Upper lobe of left lung (tissue), 6 donors: ENCODE data around the gene PRKG1. TPM values are rescaled to one million over a fixed set of nuclear protein-coding genes. Genes with fewer than 3 reads are reported as not detected.

Experiments used
- ATAC-seq, 2 donors: fragments of 200-7000 bp; cut with Tn5 transposase; one replicate each; pipeline ENCODE4 v1.9.1; 2022; ENCODE audit warnings: mild to moderate bottlenecking in 2 of 2, moderate library complexity in 2 of 2; ENCODE audit not compliant: low FRiP score in 2 of 2
- DNase-seq, 2 donors: peaks; one replicate each; pipeline ENCODE4 v3.0.0-alpha.2; 2019 to 2020
- H3K27ac ChIP-seq, 4 donors: fragments of 200-600 bp; sonication (generic); one replicate each; pipeline ENCODE4 v1.5.1; 2016 to 2019
- H3K27me3 ChIP-seq, 4 donors: fragments of 200-600 bp; sonication (generic); one replicate each; pipeline ENCODE4 v1.5.1; 2017 to 2019
- H3K36me3 ChIP-seq, 4 donors: fragments of 200-600 bp; sonication (generic); one replicate each; pipeline ENCODE4 v1.5.1; 2016 to 2019
- H3K4me1 ChIP-seq, 4 donors: fragments of 200-600 bp; sonication (generic); one replicate each; pipeline ENCODE4 v1.5.1; 2018 to 2019
- H3K4me3 ChIP-seq, 4 donors: fragments of 200-600 bp; sonication (generic); one replicate each; pipeline ENCODE4 v1.5.1; 2017 to 2019; ENCODE audit warnings: mild to moderate bottlenecking in 2 of 4, moderate library complexity in 1 of 4
- H3K9me3 ChIP-seq, 4 donors: fragments of 200-600 bp; sonication (generic); one replicate each; pipeline ENCODE4 v1.5.1; 2018 to 2019
- EP300 ChIP-seq, 4 donors: sonication (generic); formaldehyde crosslinking; IDR thresholded peaks; one replicate each; pipeline ENCODE4 v1.5.1; 2017; ENCODE audit warnings: antibody characterized with exemption in 4 of 4, control low read depth in 2 of 4
- POLR2A ChIP-seq, 4 donors: fragments of 450-650 bp; IDR thresholded peaks; one replicate each; pipeline ENCODE4 v1.5.1; 2016 to 2017; ENCODE audit warnings: antibody characterized with exemption in 4 of 4, mild to moderate bottlenecking in 2 of 4
- POLR2AphosphoS5 ChIP-seq, 2 donors: sonication (generic); formaldehyde crosslinking; IDR thresholded peaks; one replicate each; pipeline ENCODE4 v1.5.1; 2017; ENCODE audit warnings: antibody characterized with exemption in 2 of 2
- WGBS, 2 donors: methylation state at CpG; one replicate each; pipeline ENCODE4 v1.1.5; 2017 to 2018; 5-methylcytosine and 5-hydroxymethylcytosine counted together
- total RNA-seq, 6 donors: library from RNA; depleted of rRNA in 4 of 6; stranded (reverse); fragments of >200 nt in 4 of 6; gene quantifications; one replicate each; pipeline versions ENCODE4 v1.1.0 to v1.2.1, GENCODE V29; 2016 to 2021
- TF ChIP-seq, protein P1 (sequence below), 6 experiments: fragments of 450-650 bp in 4 of 6; fragments of 200-600 bp in 2 of 6; sonication (generic) in 2 of 6; IDR thresholded peaks; one replicate each; pipeline ENCODE4 v1.5.1; 2016 to 2019; ENCODE audit warnings: antibody characterized with exemption in 6 of 6
- donor health status: DM: no; HTN: no; CAD: no; lungs with moderate emphysema.
- donor health status: DM: no; HTN: yes; CAD: no; lungs with severe emphysema.

PRKG1 gene
- total RNA-seq, 6 donors from 2014 or later: 12.9 to 43.0 (median 25.0) TPM

DNA sequence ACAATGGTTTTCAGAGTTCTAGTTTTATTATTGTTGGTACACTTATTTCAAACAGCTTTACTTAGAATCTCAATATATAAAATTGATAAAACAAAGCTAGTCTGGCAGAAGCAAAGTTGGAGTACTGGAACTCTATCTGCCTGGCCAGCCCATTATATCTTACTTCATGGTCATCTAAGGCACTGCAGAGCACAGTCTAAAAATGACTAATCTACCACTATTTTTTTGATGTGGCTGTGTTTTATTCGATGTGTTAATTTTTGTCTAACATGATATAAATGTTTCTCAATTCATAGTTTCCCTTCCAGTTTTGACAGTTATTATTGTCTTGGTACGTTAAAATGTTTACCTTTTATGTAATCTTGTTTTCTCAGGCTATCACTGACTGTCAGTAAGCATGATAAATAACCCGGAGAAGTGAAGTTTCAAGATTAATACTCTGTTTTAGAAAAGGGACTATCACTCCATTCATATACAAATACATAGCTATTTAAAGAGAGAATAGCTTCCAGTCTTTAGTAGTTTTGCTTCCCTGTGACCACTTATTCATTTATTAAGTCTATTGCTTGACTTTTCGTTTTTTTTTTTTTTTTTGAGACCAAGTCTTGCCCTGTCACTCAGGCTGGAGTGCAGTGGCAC is 685.7 kb downstream of the PRKG1 start:
- 39 to 50% methylated on average over 4 of the region's 4 CpGs for WGBS, 2 donors
- no peak for ATAC-seq
- H3K36me3 ChIP-seq: no peaks in the 10 kb centered on the region

DNA sequence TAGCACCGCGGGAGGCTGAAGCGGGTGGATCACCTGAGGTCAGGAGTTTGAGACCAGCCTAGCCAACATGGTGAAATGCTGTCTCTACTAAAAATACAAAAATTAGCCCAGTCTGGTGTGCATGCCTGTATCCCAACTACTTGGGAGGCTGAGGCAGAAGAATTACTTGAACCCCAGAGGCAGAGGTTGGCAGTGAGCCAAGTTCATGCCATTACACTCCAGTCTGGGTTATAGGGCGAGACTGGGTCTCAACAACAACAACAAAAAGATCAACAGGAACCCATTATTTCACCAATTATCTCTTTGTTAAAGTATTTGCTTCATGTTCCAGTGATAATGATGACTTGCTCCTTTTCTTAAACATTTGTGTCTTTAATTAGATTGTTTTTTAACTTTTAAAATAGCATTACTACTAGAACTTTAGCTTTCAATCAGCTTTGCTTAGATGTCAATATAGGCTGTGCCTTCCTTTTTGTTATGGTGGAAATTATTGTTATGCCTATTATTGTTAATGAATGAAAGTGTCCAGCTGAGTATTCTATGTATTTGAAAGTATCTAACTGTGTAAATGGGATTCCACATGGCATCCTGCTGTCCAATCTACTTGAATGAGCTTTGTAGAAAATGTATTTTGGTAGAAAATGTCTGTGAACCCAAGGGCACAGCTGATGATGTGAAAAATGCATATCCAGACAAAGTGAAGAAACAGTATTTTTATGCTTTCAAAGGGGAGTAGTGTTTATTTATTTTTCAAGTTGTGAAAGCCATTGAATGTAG is 686.8 kb downstream of the PRKG1 start:
- ATAC-seq: no peak
- H3K4me1 ChIP-seq: no peaks in the 10 kb centered on the region
- 93 to 97% methylated on average over 4 of the region's 4 CpGs for whole genome bisulfite sequencing, 2 donors

More for the DNA sequence above, 685.7 kb downstream of the PRKG1 start:
- Histone ChIP-seq H3K4me1 (no peaks in the 10 kb centered on the region), H3K9me3 (no peaks in the 10 kb centered on the region), H3K27me3 (no peaks in the 10 kb centered on the region), H3K27ac (no peak overlapping the region), H3K4me3 (no peak overlapping the region)
- TF ChIP-seq POLR2A (IDR thresholded peaks at IDR 0.05) (no peak), EP300 (IDR thresholded peaks at IDR 0.05) (no peak), POLR2AphosphoS5 (IDR thresholded peaks at IDR 0.05) (no peak)
- TF ChIP-seq, protein P1, sequence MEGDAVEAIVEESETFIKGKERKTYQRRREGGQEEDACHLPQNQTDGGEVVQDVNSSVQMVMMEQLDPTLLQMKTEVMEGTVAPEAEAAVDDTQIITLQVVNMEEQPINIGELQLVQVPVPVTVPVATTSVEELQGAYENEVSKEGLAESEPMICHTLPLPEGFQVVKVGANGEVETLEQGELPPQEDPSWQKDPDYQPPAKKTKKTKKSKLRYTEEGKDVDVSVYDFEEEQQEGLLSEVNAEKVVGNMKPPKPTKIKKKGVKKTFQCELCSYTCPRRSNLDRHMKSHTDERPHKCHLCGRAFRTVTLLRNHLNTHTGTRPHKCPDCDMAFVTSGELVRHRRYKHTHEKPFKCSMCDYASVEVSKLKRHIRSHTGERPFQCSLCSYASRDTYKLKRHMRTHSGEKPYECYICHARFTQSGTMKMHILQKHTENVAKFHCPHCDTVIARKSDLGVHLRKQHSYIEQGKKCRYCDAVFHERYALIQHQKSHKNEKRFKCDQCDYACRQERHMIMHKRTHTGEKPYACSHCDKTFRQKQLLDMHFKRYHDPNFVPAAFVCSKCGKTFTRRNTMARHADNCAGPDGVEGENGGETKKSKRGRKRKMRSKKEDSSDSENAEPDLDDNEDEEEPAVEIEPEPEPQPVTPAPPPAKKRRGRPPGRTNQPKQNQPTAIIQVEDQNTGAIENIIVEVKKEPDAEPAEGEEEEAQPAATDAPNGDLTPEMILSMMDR (IDR thresholded peaks at IDR 0.05): no peak
- DNase-seq: no peak

DNA sequence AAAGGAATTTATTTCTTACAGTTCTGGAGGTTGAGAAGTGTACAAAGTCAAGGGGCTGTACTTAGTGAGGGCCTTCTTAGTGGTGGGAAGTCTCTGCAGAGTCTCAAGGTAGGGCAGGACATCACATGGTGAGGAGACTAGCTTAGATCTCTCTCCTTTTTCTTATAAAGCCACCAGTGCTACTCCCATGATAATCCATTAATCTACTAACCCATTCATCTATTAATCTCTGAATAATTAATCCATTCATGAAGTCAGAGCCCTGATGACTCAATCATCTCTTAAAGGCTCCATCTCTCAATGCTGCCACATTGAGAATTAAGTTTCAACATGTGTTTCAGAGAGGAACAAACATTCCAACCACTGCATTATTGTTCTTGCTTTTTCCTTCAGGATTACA is 689.5 kb downstream of the PRKG1 start:
- Histone ChIP-seq H3K36me3 (no peaks in the 10 kb centered on the region), H3K4me3 (no peak overlapping the region), H3K27ac (no peak overlapping the region), H3K27me3 (no peaks in the 10 kb centered on the region), H3K4me1 (no peaks in the 10 kb centered on the region), H3K9me3 (no peaks in the 10 kb centered on the region)
- ATAC-seq (no peak), DNase-seq (no peak)
- TF ChIP-seq POLR2AphosphoS5 (IDR thresholded peaks at IDR 0.05) (no peak), EP300 (IDR thresholded peaks at IDR 0.05) (no peak), POLR2A (IDR thresholded peaks at IDR 0.05) (no peak)
- TF ChIP-seq, protein P1 (IDR thresholded peaks at IDR 0.05): no peak

More for the DNA sequence above, 686.8 kb downstream of the PRKG1 start:
- no peaks in the 10 kb centered on the region for H3K27me3 ChIP-seq
- no peak for DNase-seq
- no peaks in the 10 kb centered on the region for H3K36me3 ChIP-seq
- H3K9me3 ChIP-seq: no peaks in the 10 kb centered on the region
- no peak overlapping the region for H3K27ac ChIP-seq
- H3K4me3 ChIP-seq: no peak overlapping the region
- TF ChIP-seq EP300 (IDR thresholded peaks at IDR 0.05) (no peak), POLR2A (IDR thresholded peaks at IDR 0.05) (no peak), POLR2AphosphoS5 (IDR thresholded peaks at IDR 0.05) (no peak)
- TF ChIP-seq, protein P1 (IDR thresholded peaks at IDR 0.05): no peak

DNA sequence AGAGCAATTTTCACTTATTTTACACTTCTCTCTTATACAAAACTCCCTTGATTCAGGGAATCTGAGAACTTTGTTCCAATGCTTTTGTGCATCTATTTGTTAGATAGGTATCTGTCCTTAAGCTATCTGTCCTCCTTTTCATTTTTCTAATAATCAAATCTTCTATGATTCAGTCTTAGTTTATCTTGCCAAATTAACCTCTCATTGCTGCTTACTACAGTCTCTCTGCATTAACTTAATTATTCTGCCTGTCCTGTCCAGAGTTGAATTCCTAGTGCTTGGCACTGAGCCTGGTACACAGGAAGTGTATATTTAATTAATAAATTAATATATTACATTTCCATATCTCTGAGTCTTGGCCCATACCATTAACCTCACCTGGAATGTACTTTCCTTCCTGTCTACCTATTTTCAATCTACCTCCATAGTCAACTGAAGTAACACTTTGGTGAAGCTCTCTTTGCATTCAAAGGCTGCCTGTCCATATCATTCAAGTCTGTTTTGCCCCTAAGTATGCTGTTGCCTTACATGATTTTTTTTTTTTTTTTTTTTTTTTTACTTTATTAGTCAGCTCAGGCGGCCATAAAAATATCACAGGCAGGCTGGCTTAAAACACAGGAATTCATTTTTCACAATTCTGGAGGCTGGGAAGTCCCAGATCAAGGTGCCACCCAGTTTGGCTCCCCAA is 691.1 kb downstream of the PRKG1 start:
- DNase-seq (no peak), ATAC-seq (no peak)
- 80 to 82% methylated on average over 1 of the region's 1 CpG for WGBS, 2 donors
- H3K27ac ChIP-seq: no peak overlapping the region
- H3K4me3 ChIP-seq: no peak overlapping the region
- no peaks in the 10 kb centered on the region for H3K4me1 ChIP-seq
- no peaks in the 10 kb centered on the region for H3K27me3 ChIP-seq
- H3K9me3 ChIP-seq: no peaks in the 10 kb centered on the region
- TF ChIP-seq EP300 (IDR thresholded peaks at IDR 0.05) (no peak), POLR2A (IDR thresholded peaks at IDR 0.05) (no peak), POLR2AphosphoS5 (IDR thresholded peaks at IDR 0.05) (no peak)
- TF ChIP-seq, protein P1 (IDR thresholded peaks at IDR 0.05): no peak
- no peaks in the 10 kb centered on the region for H3K36me3 ChIP-seq
